IMR-90 (cell line): Measurements from ENCODE around the gene TTC28. TPM values are rescaled to one million over a fixed set of nuclear protein-coding genes. Genes with fewer than 3 reads are reported as not detected.

Experiments
- ATAC-seq: fragments of 200-7000 bp; cut with Tn5 transposase; 2 replicates; pipeline ENCODE4 v1.9.1; 2020; ENCODE audit warnings: low read depth, mild to moderate bottlenecking, moderate library complexity
- BruUV-seq: library from RNA; stranded (reverse); fragments of 400-500 nt; replicated peaks from 2 replicates; lab custom pipeline; 2021; lab: Mats Ljungman, UMichigan
- CTCF ChIA-PET: fragments of 300-600 bp; formaldehyde crosslinking; extraction: SDS; loops from one replicate; lab custom pipeline; 2021; ENCODE audit warnings: antibody characterized with exemption; lab: Yijun Ruan, JAX
- POLR2A ChIA-PET: fragments of 300-600 bp; sonication (Branson Sonifier 250); formaldehyde crosslinking; loops from one replicate; lab custom pipeline; 2022; ENCODE audit warnings: antibody characterized with exemption; ENCODE audit not compliant: unreplicated experiment; lab: Charles Lee
- DNase-seq: peaks from one replicate; pipeline ENCODE4 v3.0.0; 2013
- H2AFZ ChIP-seq: replicated peaks from 2 replicates; pipeline ENCODE3; 2013; ENCODE audit warnings: low read length, mild to moderate bottlenecking; ENCODE audit not compliant: poor library complexity
- H2AK5ac ChIP-seq: 2 replicates; pipeline ENCODE4 v1.6.1; 2013; ENCODE audit warnings: low read depth, low read length, inconsistent platforms
- H2AK9ac ChIP-seq: replicated peaks from 2 replicates; pipeline ENCODE3; 2013; ENCODE audit warnings: mild to moderate bottlenecking, low read depth, low read length, moderate library complexity; ENCODE audit not compliant: poor library complexity
- H2BK120ac ChIP-seq: 2 replicates; pipeline ENCODE4 v1.6.1; 2013; ENCODE audit warnings: low read depth, low read length, inconsistent platforms
- H2BK15ac ChIP-seq: 3 replicates; pipeline ENCODE4 v1.6.1; 2013; ENCODE audit warnings: low read depth, low read length, inconsistent platforms
- H2BK20ac ChIP-seq: 2 replicates; pipeline ENCODE4 v1.6.1; 2013; ENCODE audit warnings: low read depth, mild to moderate bottlenecking, inconsistent platforms, low read length, moderate library complexity
- H2BK5ac ChIP-seq: 2 replicates; pipeline ENCODE4 v1.6.1; 2013; ENCODE audit warnings: mild to moderate bottlenecking, low read depth, low read length, inconsistent platforms; ENCODE audit not compliant: poor library complexity, severe bottlenecking
- H3K14ac ChIP-seq: replicated peaks from 2 replicates; pipeline ENCODE4 v1.6.1; 2013; ENCODE audit warnings: low read depth, low read length, inconsistent platforms
- H3K18ac ChIP-seq: 2 replicates; pipeline ENCODE4 v1.6.1; 2013; ENCODE audit warnings: low read depth, low read length, control low read depth
- H3K23ac ChIP-seq: 2 replicates; pipeline ENCODE4 v1.6.1; 2013; ENCODE audit warnings: low read depth, low read length, inconsistent platforms
- H3K27ac ChIP-seq: 2 replicates; pipeline ENCODE4 v1.5.1; 2013; ENCODE audit warnings: mild to moderate bottlenecking, control low read depth, low read length; ENCODE audit not compliant: insufficient read depth
- H3K27me3 ChIP-seq: 2 replicates; pipeline ENCODE4 v1.6.1; 2013; ENCODE audit warnings: low read length; ENCODE audit not compliant: control insufficient read depth, insufficient read depth
- H3K36me3 ChIP-seq: 2 replicates; pipeline ENCODE4 v1.6.1; 2013; ENCODE audit warnings: low read length, mixed read lengths; ENCODE audit not compliant: control insufficient read depth, insufficient read depth
- H3K4ac ChIP-seq: 2 replicates; pipeline ENCODE4 v1.6.1; 2013; ENCODE audit warnings: low read depth, low read length, inconsistent platforms
- H3K4me1 ChIP-seq: 2 replicates; pipeline ENCODE4 v1.6.1; 2013; ENCODE audit warnings: low read length, mixed read lengths; ENCODE audit not compliant: control insufficient read depth, insufficient read depth
- H3K4me2 ChIP-seq: 2 replicates; pipeline ENCODE4 v1.6.1; 2013; ENCODE audit warnings: low read depth, mild to moderate bottlenecking, control low read depth, low read length, moderate library complexity
- H3K4me3 ChIP-seq: 2 replicates; pipeline ENCODE4 v1.5.1; 2013; ENCODE audit warnings: low read depth, mild to moderate bottlenecking, control low read depth, low read length, moderate library complexity; ENCODE audit not compliant: insufficient read depth
- H3K56ac ChIP-seq: 2 replicates; pipeline ENCODE4 v1.6.1; 2013; ENCODE audit warnings: low read length, inconsistent platforms; ENCODE audit not compliant: insufficient read depth; ENCODE audit errors: extremely low read depth
- H3K79me1 ChIP-seq, 2 experiments: 2 replicates each; pipeline ENCODE4 v1.6.1; 2013; ENCODE audit warnings: low read length in 2 of 2, inconsistent platforms in 1 of 2, low read depth in 1 of 2
- H3K9ac ChIP-seq: 2 replicates; pipeline ENCODE4 v1.6.1; 2013; ENCODE audit warnings: low read depth, low read length, control low read depth
- H3K9me1 ChIP-seq: 2 replicates; pipeline ENCODE4 v1.6.1; 2013; ENCODE audit warnings: low read length, inconsistent platforms; ENCODE audit not compliant: insufficient read depth
- H3K9me3 ChIP-seq: 2 replicates; pipeline ENCODE4 v1.6.1; 2013; ENCODE audit warnings: low read length; ENCODE audit not compliant: control insufficient read depth, insufficient read depth
- H4K20me1 ChIP-seq: 2 replicates; pipeline ENCODE4 v1.6.1; 2013; ENCODE audit warnings: low read length, inconsistent platforms; ENCODE audit not compliant: insufficient read depth
- H4K5ac ChIP-seq: 2 replicates; pipeline ENCODE4 v1.6.1; 2013; ENCODE audit warnings: mild to moderate bottlenecking, low read depth, low read length, control low read depth
- H4K8ac ChIP-seq, 2 experiments: 2 replicates each; pipeline ENCODE4 v1.6.1; 2013; ENCODE audit warnings: low read depth in 2 of 2, low read length in 2 of 2, control low read depth in 1 of 2, inconsistent platforms in 1 of 2
- H4K91ac ChIP-seq: 2 replicates; pipeline ENCODE4 v1.6.1; 2013; ENCODE audit warnings: low read depth, low read length, inconsistent platforms; ENCODE audit not compliant: insufficient read depth
- CEBPB ChIP-seq: IDR thresholded peaks from 2 replicates; pipeline ENCODE4 v1.6.1; 2012; ENCODE audit warnings: low read depth, low read length, improper control_type of control experiment
- FOS ChIP-seq: fragments of 150-350 bp; IDR thresholded peaks from 2 replicates; pipeline ENCODE4 v1.6.1; 2016; ENCODE audit warnings: low read depth, low read length
- RAD21 ChIP-seq: IDR thresholded peaks from 2 replicates; pipeline ENCODE4 v1.6.1; 2012; ENCODE audit warnings: low read length, improper control_type of control experiment
- WGBS, 2 experiments: methylation state at CpG; one replicate each; pipeline versions ENCODE4 v1.1.5 to v1.1.7; 2013; ENCODE audit warnings: missing lambda C conversion rate in 2 of 2; ENCODE audit not compliant: insufficient read length in 1 of 2; ENCODE audit errors: extremely low coverage in 2 of 2; 5-methylcytosine and 5-hydroxymethylcytosine counted together
- dilution Hi-C: fragments of 300-500 bp; cut with HindIII; formaldehyde crosslinking; loops from one replicate; pipeline ENCODE4 v1.14.3; 2018; ENCODE audit warnings: low sequenced_read_pairs; ENCODE audit not compliant: unreplicated experiment
- in situ Hi-C: fragments of 300-500 bp; cut with MboI; formaldehyde crosslinking; loops from 3 replicates; pipeline ENCODE4 v1.14.3; 2019; ENCODE audit warnings: low sequenced_read_pairs, inconsistent platforms, mixed read lengths
- intact Hi-C: fragments of 100-400 bp; cut with micrococcal nuclease; formaldehyde crosslinking; loops from 2 replicates; pipeline ENCODE4 v1.10.0; 2022
- polyA plus RNA-seq, 3 experiments: library from polyadenylated mRNA; depleted of rRNA; stranded (reverse); fragments of >200 nt; gene quantifications; 2 replicates each; pipeline ENCODE4 v1.2.3, GENCODE V29; 2012; ENCODE audit warnings: low replicate concordance in 1 of 3
- total RNA-seq: library from RNA; depleted of rRNA; stranded (reverse); fragments of >200 nt; gene quantifications from 2 replicates; pipeline ENCODE4 v1.2.3, GENCODE V29; 2012
- TF ChIP-seq, protein P1 (sequence below): fragments of 150-350 bp; IDR thresholded peaks from 2 replicates; pipeline ENCODE4 v1.6.1; 2016; ENCODE audit warnings: low read depth, mild to moderate bottlenecking, low read length, moderate library complexity, borderline replicate concordance

The TTC28 gene
- total and polyA plus RNA-seq, 2 of the 4 experiments (the other 2 are of a cell fraction), result 5.6 to 13.3 TPM

DNA sequence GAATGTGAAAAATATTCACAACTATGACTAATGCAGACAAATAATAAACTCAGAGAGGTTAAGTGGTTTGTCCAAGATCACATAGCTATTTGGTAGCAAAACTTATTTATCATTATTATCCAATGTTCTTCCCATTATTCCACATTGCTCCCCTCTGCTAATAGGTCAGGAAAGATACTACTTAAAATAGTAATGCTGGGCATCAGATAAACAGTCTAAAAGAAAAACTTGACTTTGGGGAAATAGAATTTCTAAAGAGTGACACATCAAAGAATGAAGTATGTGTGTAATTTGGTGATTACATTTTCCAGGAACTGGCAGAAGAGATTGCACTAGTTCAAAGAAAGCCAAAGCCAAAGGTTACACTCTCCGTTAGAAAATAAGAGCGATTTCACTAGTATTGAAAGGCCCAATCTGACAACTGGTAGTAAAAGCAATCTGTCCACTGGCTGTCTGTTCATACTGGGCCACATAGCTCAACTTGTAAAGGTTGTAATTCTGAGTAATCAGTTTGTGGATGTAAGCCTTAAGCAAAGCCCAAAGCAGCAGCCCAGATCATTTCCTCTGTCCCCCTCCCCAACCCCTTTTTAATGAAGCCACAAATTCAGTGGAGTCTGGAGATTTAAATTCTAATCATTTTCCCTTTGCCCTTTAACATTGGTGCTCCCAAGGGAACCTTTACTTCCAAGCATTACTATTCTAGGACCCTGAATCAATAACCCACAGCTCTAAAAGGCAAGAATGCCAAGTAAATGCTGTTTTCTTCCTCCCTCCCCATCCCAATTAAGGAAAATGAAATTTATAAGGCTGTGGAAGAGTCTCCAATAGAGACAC lies 283.5 kb downstream of the TTC28 start:
- Histone ChIP-seq H2BK20ac (peak overlapping the region; percentile 76), H3K27ac (peak overlapping the region; percentile 89), H3K4me1 (peaks cover 23% of the 10 kb centered on the region), H3K9ac (no peak overlapping the region), H4K91ac (peak overlapping the region; percentile 40; the same call in 1 of the 2 replicates), H4K20me1 (peaks cover 7% of the 10 kb centered on the region; the same call in 1 of the 2 replicates), H3K36me3 (no peaks in the 10 kb centered on the region), H2AK9ac (no peak overlapping the region), H3K23ac (peak overlapping the region; percentile 78), H4K5ac (peak overlapping the region; percentile 56), H3K4me3 (no peak overlapping the region), H3K9me3 (no peaks in the 10 kb centered on the region), H3K4me2 (peak overlapping the region; percentile 51; the same call in 1 of the 2 replicates), H3K27me3 (no peaks in the 10 kb centered on the region), H2BK5ac (peak overlapping the region; percentile 71), H2BK15ac (peak overlapping the region; percentile 73; the same call in 1 of the 3 replicates), H3K56ac (peak overlapping the region; percentile 34; the same call in 1 of the 2 replicates), H3K9me1 (no peaks in the 10 kb centered on the region; the same call in 1 of the 2 replicates), H2BK120ac (peak overlapping the region; percentile 78), H3K79me1 (peaks cover 8 to 10% of the 10 kb centered on the region in 2 experiments; a peak in 3 of 4 replicates), H3K14ac (peak overlapping the region; percentile 70), H3K4ac (peak overlapping the region; percentile 57), H2AFZ (no peak overlapping the region), H2AK5ac (0 out of 2 replicates have a peak overlapping the region, but pooled peaks have one; percentile 49), H3K18ac (peak overlapping the region; percentile 42; the same call in 1 of the 2 replicates), H4K8ac (peak overlapping the region; percentile 44 to 59; a peak in 2 of 4 replicates)
- dilution Hi-C loops (no loop called here), in situ Hi-C loops (no loop called here), intact Hi-C loops (loop anchor here (5.0 kb wide), 1 partner anchor 46 kb away; no protein-coding TSS in a partner anchor)
- CTCF ChIA-PET, result no interaction called here
- ATAC-seq (peak; percentile 68), DNase-seq (peak; percentile 48)
- BruUV-seq, result no TSS peak
- POLR2A ChIA-PET, result no interaction called here
- no CpG with 5 or more reads among the region's 2 CpGs for WGBS, 2 experiments
- TF ChIP-seq FOS, result peak; percentile 5; the same call in 1 of the 2 replicates
- TF ChIP-seq, protein P1, sequence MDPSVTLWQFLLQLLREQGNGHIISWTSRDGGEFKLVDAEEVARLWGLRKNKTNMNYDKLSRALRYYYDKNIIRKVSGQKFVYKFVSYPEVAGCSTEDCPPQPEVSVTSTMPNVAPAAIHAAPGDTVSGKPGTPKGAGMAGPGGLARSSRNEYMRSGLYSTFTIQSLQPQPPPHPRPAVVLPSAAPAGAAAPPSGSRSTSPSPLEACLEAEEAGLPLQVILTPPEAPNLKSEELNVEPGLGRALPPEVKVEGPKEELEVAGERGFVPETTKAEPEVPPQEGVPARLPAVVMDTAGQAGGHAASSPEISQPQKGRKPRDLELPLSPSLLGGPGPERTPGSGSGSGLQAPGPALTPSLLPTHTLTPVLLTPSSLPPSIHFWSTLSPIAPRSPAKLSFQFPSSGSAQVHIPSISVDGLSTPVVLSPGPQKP, result no peak
- TF ChIP-seq RAD21, result no peak
- TF ChIP-seq CEBPB, result 0 out of 2 replicates have a peak, but pooled peaks have one; percentile 23
